Activated naive CD4-positive, alpha-beta T cell (primary cell): ENCODE measurements around the gene HNRNPLL.
"Not testable (repeated sequence)": the region's sequence is repeated elsewhere in the genome, so short reads cannot be mapped to it uniquely, and the experiment has no call there.

ENCODE experiments used
- DNase-seq, 4 experiments: peaks; one replicate each; lab custom pipeline; 2025; lab: John Stamatoyannopoulos, UW

HNRNPLL gene

GRCh38 chr2:38552259-38552658 lies 50.5 kb downstream of the HNRNPLL start:
- no peak for DNase-seq

- DNase-seq = no peak
These were observed 51.0 kb downstream of the HNRNPLL start for GRCh38 chr2:38551746-38552145.

- DNase-seq = no peak
These were observed 51.6 kb downstream of the HNRNPLL start for GRCh38 chr2:38551171-38551570.

GRCh38 chr2:38549851-38550250 lies 52.9 kb downstream of the HNRNPLL start:
- no peak for DNase-seq

- no peak for DNase-seq
These were observed 53.5 kb downstream of the HNRNPLL start for GRCh38 chr2:38549071-38549704.

GRCh38 chr2:38547791-38548190 lies 54.9 kb downstream of the HNRNPLL start:
- no peak for DNase-seq

- DNase-seq = no peak
These were observed 56.1 kb downstream of the HNRNPLL start for GRCh38 chr2:38546585-38546984.

- no peak for DNase-seq
These were observed 56.7 kb downstream of the HNRNPLL start for GRCh38 chr2:38546064-38546463.

GRCh38 chr2:38542248-38542631 lies 60.5 kb downstream of the HNRNPLL start:
- not testable (repeated sequence) for DNase-seq

- no peak for DNase-seq
These were observed 62.0 kb downstream of the HNRNPLL start for GRCh38 chr2:38540580-38541286.

- no peak for DNase-seq
These were observed 63.6 kb downstream of the HNRNPLL start for GRCh38 chr2:38539086-38539485.

GRCh38 chr2:38537937-38538525 lies 64.7 kb downstream of the HNRNPLL start:
- no peak for DNase-seq

GRCh38 chr2:38537296-38537695 lies 65.4 kb downstream of the HNRNPLL start:
- DNase-seq = not testable (repeated sequence)

- DNase-seq = peak; percentile 46 to 76 (median 72)
These were observed 66.8 kb downstream of the HNRNPLL start for GRCh38 chr2:38535744-38536506.

GRCh38 chr2:38535404-38535743 lies 67.4 kb downstream of the HNRNPLL start:
- no peak for DNase-seq

GRCh38 chr2:38534746-38535403 lies 67.9 kb downstream of the HNRNPLL start:
- DNase-seq = no peak

GRCh38 chr2:38533757-38534545 lies 68.8 kb downstream of the HNRNPLL start:
- DNase-seq = no peak

GRCh38 chr2:38533180-38533579 lies 69.5 kb downstream of the HNRNPLL start:
- no peak for DNase-seq

GRCh38 chr2:38532366-38532765 lies 70.4 kb downstream of the HNRNPLL start:
- no peak for DNase-seq

GRCh38 chr2:38529208-38529607 lies 73.5 kb downstream of the HNRNPLL start:
- DNase-seq = no peak

- DNase-seq = no peak
These were observed 74.2 kb downstream of the HNRNPLL start for GRCh38 chr2:38528534-38528933.
